SIG-M5 (cell line): ENCODE data around the gene SUMO3.

Experiments used
- DNase-seq: peaks from one replicate; lab custom pipeline; 2025; lab: John Stamatoyannopoulos, UW

SUMO3 gene

DNA sequence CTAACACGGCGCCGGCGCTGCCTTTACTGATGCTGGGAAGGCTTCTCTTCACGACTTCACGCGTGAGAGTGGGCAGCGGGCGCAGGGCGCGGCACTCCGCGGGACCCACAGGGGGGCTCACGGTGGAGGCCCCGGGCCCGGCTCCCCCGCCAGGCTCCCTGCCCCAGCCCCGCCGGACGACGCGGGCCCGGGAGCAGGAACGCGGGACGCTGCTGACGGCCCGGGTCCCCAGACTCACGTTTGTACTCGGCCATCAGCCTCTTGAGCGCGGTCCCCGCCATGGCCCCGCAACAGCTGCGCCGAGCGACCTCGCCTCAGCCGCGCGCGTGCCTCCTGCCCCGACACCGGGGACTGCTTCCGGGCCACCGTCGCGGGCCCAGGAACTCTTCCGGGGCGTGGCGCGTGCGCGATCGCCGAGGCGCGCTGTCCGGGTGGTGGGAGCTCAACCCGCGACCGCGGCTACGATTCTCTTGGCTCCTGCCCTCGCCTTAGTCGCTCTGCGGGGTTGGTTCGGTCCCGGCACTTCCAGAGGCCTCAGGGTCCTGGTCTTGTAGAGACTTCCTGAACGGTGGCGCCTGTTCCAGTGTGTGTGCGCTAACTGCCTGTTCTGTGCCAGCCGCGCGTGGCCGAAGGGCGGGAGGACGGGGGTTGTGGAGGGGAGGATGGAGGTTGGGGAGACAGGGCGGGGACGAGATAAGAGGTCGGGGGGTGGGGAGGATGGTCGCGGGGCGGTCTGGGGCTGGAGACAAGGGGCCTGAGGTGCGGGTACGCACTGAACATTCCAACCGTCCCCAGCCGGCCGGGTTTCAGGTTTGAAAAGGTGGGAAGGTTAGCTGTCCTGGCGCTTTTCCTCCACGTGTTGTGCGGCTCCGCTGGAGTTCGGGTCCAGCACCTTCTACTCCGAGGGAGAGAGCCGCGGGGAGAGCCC lies 16.1 kb downstream of the SUMO3 start, which contains the start of gene UBE2G2:
UBE2G2 (minus strand) TSS at position 353 of the 928 bp plus-strand sequence; CDS start at position 281, 72 bp downstream.
- no peak for DNase-seq

DNA sequence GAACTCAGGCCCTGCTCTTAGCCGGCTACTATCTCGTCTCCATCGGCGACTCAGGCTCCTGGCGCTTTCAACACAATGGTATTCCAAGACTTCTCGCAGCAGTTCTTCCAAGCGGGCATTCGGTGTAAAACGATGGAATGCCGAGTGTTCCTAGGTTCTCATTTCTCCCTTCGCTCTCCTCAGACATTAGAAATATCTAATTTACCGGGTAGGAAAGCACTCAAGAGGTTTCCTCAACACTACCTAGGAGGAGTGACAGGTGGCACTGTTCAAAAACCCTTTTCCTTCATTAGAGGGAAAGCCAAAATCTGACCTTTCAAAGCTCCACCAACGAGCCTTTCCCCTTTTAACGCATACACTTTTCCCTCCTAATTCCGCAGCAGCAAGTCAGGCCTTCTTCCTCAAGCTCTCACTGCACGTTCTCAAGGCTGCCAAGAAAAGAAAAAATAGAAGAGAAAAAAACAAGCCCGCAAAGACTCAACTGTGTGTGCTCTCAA lies 16.8 kb downstream of the SUMO3 start:
- DNase-seq, result no peak

DNA sequence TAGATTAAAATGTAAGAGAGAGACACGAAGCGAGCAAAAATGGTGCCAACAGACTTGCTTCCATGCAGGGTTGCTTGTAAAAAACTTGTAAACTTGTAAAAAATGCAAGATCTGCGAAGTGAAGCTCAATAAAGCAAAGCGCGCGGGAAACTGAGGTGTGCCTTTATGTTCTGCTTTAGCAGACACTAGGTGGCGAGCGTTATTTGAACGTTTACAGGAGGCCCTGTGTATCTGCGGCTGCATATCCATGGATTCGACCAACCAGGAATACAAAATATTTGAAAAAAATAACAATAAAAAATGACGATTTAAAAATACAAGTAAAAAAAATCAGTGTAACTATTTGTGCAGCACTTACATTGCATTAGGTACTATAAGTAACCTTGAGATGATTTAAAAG lies 17.8 kb downstream of the SUMO3 start:
- peak; percentile 17 for DNase-seq

DNA sequence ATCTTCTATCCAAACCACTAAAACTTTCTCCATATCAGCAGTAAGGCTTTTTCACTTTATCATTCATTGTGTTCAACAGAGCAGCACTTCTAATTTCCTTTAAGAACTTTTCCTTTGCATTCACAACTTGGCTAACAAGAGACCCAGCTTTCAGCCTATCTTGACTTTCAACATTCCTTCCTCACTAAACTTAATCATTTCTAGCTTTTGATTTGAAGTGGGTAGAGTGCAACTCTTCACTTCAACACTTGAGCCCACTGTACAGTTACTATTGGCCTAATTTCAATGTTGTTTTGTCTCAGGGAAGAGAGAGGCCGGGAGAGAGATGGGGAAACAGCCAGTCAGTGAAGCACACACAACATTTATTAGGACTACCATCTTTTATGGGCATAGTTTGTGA lies 18.2 kb downstream of the SUMO3 start:
- no peak for DNase-seq

DNA sequence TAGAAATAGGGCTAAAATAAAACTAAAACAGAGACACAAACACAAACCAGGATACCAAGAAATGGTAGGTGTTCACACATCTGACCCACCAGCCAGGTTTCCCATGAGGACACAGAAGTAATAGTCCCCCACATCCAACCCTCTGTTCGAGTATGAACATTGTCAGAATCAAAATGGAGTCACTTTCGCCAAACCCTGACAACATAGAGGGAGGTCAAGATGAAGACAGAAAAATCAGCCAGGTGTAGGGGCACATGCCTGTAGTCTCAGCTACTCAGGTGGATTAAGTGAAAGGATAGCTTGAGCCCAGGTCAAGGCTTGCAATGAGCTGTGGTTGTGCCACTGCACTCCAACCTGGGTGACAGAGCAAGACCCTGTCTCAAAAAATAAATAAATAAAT lies 20.1 kb downstream of the SUMO3 start:
- no peak for DNase-seq

DNA sequence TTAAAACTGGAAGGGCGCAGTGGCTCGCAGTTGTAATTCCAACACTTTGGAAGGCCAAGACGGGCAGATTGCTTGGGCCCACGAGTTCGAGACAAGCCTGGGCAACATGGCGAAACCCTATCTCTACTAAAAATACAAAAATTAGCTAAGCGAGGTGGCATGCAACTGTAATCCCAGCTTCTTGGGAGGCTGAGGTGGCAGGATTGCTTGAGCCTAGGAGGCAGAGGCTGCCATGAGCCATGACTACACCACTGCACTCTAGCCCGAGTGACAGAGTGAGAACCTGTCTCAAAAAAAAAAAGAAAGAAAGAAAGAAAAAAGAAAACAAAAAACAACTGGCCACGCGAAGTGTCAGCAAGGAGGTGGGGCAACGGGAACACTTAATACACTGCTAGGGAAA lies 22.5 kb downstream of the SUMO3 start:
- no peak for DNase-seq

DNA sequence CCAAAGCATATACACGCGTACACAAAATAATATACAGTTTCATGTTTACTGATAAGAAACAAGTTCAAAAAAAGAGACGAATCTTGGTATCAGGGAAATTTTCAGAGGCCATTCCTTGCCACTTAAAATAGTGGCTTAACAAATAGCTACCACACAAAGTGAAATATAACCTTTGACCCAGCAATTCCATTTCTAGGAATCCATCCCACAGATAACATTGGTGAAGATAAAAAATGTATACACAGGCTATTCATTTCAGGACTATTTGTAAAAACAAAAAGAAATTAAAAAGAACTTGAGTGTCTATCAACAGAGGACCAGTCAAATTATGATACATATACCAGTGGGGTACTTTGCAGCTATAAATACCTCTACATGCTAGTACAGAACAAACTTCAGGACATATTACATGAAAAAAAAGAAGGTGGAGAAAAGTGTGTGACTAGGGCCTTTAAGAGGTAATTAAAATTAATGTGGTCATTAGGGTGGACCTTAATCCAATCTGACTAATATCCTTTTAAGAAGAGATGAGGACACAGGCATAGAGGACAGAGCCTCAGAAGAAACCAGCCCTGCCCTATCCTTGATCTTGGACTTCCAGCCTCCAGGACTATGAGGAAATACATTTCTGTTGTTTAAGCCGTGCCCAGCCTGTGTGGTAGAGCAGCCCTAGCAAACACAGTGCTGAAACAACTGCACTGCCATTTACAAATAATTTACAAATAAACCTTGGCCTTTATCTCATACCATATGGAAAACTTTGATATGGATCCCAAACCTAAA lies 24.1 kb downstream of the SUMO3 start:
- DNase-seq, result no peak

DNA sequence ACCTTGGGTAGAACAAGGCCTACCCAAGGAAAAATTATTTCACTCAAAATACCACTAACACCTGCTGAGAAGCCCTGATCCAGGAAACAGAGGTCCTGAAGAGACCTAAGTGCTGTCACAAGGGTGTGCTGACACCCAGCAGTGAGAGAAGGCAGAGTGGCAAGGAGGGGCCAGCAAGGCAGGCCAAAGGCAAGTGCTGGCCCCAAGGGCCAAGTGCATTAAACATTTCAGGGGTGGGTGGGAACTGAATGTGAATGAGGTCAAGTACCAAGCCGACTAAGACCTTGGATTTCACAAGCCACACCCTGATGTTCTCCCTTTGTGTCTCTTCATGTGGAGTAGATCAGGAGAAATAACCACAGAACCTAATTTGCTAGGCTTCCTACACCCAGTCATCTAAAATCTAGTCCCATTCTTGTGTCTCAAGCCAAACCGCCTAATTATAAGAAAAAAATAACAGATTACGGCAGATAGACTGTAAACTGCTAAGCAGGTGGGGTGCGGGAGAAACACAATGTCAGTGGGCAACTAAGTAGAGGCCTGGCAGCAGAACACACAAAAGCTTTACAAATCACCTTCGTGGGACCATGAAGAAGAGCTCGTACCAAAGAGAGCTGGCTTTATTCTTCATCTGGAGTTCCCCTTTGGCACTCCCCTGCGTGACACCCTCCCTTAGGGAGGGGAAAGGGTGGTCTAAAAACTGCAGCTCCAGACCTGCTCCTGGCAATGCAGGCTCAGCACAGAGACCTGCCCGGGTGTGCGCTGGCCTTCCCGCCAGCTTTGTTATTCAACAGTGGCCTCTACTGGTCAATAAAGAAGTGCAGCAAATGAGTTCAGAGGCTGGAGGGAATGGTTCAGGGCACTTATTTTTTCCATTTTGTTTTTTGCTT lies 24.9 kb downstream of the SUMO3 start:
- no peak for DNase-seq

DNA sequence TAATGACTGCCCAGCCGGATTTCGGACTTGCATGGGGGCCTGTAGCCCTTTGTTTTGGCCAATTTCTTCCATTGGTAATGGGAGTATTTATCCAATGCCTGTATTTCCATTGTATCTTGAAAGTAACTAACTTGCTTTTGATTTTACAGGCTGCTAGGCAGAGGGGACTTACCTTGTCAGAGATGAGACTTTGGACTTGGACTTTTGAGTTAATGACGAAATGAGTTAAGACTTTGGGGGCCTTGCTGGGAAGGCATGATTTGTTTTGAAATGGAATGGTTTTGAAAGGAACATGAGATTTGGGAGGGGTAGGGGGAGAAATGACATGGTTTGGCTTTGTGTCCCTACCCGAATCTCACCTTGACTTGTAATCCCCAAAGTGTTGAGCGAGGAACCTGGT lies 25.9 kb downstream of the SUMO3 start:
- no peak for DNase-seq

DNA sequence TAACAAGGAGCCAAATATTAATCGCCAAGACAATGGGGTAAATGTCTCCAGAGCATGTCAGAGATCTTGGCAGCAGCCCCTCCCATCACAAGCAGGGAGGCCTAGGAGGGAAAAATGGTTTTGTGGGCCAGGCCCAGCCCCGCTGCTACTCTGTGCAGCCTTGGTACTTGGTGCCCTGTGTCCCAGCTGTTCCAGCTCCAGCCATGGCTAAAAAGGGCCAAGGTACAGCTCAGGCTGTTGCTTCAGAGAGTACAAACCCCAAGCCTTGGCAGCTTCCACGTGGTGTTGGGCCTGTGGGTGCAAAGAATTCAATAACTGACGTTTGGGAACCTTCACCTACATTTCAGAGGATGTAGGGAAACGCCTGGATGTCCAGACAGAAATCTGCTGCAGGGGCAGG lies 26.6 kb downstream of the SUMO3 start:
- DNase-seq, result no peak

DNA sequence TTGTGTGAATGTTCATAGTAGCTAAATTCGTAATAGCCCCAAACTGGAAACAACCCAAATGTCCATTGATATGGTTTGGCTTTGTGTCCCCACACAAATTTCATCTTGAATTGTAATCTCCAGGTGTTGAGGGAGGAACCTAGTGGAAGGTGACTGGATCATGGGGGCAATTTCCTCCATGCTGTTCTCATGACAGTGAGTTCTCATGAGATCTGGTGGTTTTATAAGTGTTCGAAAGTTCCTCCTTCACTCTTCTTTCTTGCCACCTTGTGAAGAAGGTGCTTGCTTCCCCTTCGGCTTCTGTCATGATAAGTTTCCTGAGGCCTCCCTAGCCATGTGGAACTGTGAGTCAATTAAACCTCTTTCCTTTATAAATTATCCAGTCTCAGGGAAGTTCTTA lies 27.5 kb downstream of the SUMO3 start:
- DNase-seq, result no peak

DNA sequence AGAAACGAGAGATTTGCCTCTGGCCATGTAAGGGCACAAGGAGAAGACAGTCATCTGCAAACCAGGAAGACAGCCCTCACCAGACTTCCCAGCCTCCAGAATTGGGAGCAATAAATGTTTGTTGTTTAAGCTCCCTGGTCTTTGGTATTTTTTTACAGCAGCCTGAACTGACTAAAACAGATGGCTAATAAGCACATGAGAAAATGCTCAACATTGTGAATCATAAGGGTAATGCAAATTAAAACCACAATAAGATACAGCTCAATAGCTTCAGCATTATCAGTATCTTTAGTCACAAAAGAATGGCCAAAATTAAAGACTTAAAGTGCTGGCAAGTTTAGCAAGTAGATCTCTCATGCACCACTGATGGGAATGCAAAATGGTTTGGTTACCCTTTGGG lies 28.0 kb downstream of the SUMO3 start:
- DNase-seq, result no peak

DNA sequence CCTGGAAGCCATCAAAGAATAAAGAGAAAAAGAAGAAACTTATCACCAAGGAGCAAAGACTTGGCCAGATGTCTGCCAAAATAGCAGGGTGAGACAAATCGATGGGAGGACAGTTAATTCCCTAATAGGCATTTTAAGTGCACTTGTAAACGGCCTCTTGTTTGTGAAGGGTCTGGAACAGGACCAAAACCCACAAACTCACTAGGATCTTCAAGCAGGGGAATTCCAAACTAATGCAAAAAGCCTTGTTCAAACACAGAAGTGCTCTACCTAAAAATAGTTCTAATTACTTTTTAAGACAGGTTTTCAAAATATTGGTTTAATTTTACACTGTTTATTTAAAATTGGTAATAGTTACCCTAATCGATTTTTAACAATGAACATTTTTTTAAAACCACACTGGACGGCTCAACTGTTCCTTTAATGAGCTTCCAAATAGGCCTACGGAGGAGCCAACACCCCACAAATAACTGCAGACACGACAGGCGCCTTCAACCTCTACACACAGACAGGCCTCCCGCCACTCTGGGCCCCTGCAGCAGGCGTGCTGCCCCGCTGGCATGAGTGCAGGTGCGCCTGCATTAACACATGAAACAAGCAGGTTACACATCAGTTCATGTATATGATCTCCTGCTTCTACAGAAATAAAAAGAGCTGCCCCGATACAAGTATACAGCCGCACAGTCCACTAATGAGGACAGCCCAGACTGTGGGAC lies 32.1 kb downstream of the SUMO3 start:
- no peak for DNase-seq

DNA sequence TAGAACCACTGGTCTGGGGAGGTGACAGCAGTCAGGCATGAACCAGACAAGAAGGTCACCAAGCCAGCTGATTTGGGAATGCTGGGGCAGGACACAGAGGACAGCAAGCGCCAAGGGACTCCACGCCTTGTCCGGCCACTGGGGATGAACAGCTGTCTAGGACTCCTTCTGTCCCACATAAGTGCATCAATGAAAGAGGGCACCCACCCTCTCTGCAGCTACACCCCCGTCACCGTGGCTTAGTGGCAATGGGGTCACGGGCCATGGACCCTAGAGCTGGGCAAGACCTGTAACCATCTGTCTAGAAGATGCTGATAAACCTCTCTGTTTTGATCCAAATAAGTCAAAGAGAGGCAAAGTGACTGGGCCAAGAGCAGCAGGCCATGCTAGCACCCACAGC lies 33.1 kb downstream of the SUMO3 start:
- DNase-seq, result no peak

DNA sequence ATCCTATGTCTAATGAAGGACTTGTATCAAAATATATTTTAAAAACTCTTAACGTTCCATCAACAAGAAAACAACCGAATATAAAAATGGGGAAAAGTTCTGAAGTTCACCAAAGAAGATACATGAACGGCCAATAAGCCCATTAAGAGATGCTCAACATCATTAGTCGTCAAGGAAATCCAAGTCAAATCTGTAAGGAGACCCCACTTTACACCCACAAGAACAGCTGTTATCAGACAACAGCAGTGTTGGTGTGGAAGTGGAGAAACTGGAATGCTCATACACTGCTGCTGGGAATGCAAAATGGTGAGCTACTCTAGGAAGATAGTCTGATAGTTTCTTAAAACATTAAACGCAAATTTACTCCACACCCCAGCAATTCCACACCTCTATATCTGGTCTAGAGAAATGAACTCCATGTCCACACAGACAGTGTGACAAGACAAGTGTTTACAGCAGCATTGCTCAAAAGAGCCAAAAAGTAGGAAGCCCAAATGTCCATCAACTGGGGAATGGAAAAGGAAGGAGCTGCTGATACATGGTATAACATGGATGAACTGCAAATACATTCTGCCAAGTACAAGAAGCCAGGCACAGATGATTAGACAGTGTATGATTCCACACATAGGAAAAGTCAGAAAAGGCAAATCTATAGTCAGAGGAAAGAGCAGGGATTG lies 34.7 kb downstream of the SUMO3 start:
- no peak for DNase-seq

DNA sequence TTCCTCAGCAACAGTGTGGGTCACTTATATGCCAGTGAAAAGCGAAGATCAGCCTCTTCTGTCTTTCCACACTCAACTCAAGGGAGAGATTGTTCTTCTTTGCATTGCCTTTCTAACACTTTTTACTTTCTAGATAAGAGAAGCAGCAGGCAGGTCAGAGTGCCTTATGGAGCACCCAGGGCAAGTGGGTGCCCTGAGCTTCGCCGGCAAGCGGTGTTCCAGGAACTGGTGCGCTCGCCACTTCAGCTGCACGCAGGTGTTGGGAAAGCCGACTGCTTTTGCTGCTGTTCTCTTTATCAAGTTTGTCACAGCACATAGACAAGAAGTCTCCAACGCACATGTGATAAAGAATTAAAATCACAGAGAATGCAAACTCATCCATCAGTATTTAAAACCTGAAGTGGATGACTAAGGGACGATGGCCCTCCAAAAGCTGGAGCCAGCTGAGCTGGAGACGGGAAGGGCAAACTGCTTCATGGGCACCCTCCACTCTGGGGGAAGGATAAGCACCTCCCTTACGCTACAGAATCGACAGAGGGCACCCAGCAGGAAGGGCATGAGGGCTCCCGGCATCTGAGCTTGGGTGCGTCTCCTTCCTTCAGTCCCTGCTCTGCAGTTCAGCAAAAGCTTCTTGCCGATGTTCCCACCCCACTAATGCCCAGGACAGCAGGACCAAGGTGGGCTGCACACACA lies 36.9 kb downstream of the SUMO3 start:
- DNase-seq, result no peak

DNA sequence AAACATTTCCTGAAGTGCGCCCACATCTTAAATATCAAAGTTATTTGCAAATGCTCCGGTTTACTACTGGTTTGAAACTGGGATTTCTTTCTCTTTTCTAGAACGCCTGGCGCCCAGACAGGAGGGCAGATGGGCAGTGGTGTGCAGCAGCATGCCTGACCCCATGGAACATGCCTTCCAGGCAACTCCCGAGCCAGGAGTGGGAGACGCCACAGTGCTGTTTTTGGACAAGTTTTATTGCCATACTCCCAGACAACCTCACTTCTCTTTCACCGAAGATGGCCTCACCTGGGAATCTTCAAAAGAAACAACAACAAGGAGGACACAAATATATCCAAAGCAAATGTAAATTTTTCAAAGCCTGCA lies 37.7 kb downstream of the SUMO3 start:
- no peak for DNase-seq

DNA sequence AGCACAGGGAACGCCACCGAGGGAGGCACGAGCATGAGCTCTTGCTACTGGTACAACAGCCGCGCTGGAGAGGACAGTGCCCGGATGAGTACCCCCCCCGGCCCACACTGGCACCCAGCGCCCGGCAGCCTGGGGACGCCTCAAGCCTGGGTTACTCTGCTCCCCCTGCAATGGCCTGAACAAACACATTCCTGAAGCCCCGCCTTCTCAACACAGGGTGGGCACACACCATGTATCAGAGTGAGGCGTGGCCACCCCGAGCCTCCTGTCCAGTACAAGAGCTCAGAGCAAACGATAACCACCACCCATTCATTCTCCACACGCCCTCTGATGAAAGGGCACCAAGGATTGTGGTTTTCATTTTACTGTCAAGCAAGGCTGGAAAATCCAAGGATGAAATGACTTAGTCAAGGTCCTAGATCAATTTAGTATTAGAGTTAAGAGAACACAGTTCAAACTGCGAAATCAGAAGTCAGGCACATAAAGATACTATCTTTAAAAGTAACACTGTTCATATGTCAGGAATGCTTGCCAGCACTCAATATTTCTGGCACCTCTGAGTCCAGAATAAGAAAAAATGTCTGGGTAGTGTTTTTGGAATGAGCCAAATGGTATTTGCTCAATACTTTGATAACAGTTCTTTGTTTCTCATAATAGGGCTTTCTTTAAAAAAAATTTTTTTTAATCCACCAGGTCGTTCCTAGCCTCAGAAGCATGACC lies 38.3 kb downstream of the SUMO3 start:
- DNase-seq, result no peak

DNA sequence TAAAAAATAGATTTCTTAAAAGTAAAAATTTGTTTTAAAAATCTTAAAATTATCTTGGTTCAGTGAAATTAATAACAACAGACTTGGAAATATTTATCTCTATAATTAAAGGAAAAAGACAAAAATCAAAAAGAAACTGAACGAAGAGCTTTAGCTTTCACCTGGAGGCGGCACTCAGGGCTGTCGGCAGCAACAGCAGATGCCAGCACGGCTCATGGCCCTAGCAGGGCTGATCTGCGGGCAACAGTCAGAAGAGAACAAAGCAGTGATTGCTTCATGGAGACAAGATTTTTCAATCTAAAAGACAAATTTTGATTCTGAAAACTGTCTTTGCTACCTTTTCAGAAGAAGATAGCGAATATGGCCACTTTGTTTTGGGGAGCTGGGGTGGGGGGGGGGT lies 38.9 kb downstream of the SUMO3 start:
- no peak for DNase-seq
